Mesothelial cell of epicardium (in vitro differentiated cells): ENCODE data around the gene KRTAP4-16. TPM values are rescaled to one million over a fixed set of nuclear protein-coding genes. Genes with fewer than 3 reads are reported as not detected.
A peak's percentile ranks its signal among the peaks of the same experiment; 100 is the strongest.
"Not testable (repeated sequence)": the region's sequence is repeated elsewhere in the genome, so short reads cannot be mapped to it uniquely, and the experiment has no call there.

Source experiments
- DNase-seq, 2 experiments: peaks; one replicate each; pipeline ENCODE4 v3.0.0; 2021; ENCODE audit warnings: low spot score in 2 of 2; ENCODE audit not compliant: unreplicated experiment in 2 of 2
- H3K27ac Mint-ChIP-seq: 2 replicates; pipeline ENCODE4 v1.8.0; 2021; ENCODE audit warnings: mixed read lengths
- H3K27me3 Mint-ChIP-seq: 2 replicates; pipeline ENCODE4 v1.8.0; 2021; ENCODE audit warnings: low read depth, mixed read lengths
- H3K36me3 Mint-ChIP-seq: 2 replicates; pipeline ENCODE4 v1.8.0; 2021; ENCODE audit warnings: mixed read lengths
- H3K4me1 Mint-ChIP-seq: 2 replicates; pipeline ENCODE4 v1.8.0; 2021; ENCODE audit warnings: mixed read lengths
- H3K4me3 Mint-ChIP-seq: 2 replicates; pipeline ENCODE4 v1.8.0; 2021; ENCODE audit warnings: mild to moderate bottlenecking, moderate library complexity, mixed read lengths
- H3K9me3 Mint-ChIP-seq: 2 replicates; pipeline ENCODE4 v1.8.0; 2021; ENCODE audit warnings: mixed read lengths
- CTCF ChIP-seq: fragments of 200-600 bp; sonication (generic); IDR thresholded peaks from one replicate; pipeline ENCODE4 v1.5.0; 2021; ENCODE audit warnings: antibody characterized with exemption; ENCODE audit not compliant: unreplicated experiment
- total RNA-seq: library from RNA; stranded (reverse); gene quantifications from 3 replicates; pipeline ENCODE4 v1.2.1, GENCODE V29; 2021

Gene KRTAP4-16
- total RNA-seq, 1 donor from 2014 or later = not detected

GRCh38 chr17:41145261-41145660 lies 43.3 kb upstream of the KRTAP4-16 start:
- Mint-ChIP-seq H3K27ac (peak overlapping the region; percentile 32), H3K36me3 (peaks cover 16% of the 10 kb centered on the region), H3K9me3 (peaks cover 29% of the 10 kb centered on the region), H3K27me3 (no peaks in the 10 kb centered on the region), H3K4me3 (no peak overlapping the region), H3K4me1 (peaks cover 26% of the 10 kb centered on the region)
- TF ChIP-seq CTCF = no peak
- DNase-seq = no peak

GRCh38 chr17:41144846-41145245 lies 42.8 kb upstream of the KRTAP4-16 start:
- DNase-seq = no peak
- Mint-ChIP-seq H3K27ac (peak overlapping the region; percentile 32), H3K9me3 (peaks cover 29% of the 10 kb centered on the region), H3K36me3 (peaks cover 16% of the 10 kb centered on the region), H3K27me3 (no peaks in the 10 kb centered on the region), H3K4me1 (peaks cover 26% of the 10 kb centered on the region), H3K4me3 (no peak overlapping the region)
- no peak for TF ChIP-seq CTCF

- peaks cover 58% of the 10 kb centered on the region for H3K9me3 Mint-ChIP-seq
- H3K4me1 Mint-ChIP-seq = peaks cover 10% of the 10 kb centered on the region
- DNase-seq = no peak
- H3K27me3 Mint-ChIP-seq = no peaks in the 10 kb centered on the region
- H3K4me3 Mint-ChIP-seq = no peak overlapping the region
- no peak overlapping the region for H3K27ac Mint-ChIP-seq
- peaks cover 29% of the 10 kb centered on the region for H3K36me3 Mint-ChIP-seq
- no peak for TF ChIP-seq CTCF
Measured at GRCh38 chr17:41141361-41141760, 39.4 kb upstream of the KRTAP4-16 start.

- no peak for DNase-seq
- Mint-ChIP-seq H3K36me3 (peaks cover 29% of the 10 kb centered on the region), H3K27me3 (no peaks in the 10 kb centered on the region), H3K4me1 (peaks cover 4% of the 10 kb centered on the region), H3K9me3 (peaks cover 64% of the 10 kb centered on the region), H3K27ac (no peak within 1 kb of the TSS), H3K4me3 (no peak within 1 kb of the TSS)
- TF ChIP-seq CTCF = no peak
Measured at GRCh38 chr17:41140360-41141131, 38.5 kb upstream of the KRTAP4-16 start, which contains the start of gene KRTAP4-6. KRTAP4-6 (minus strand) TSS chr17:41140544; CDS start chr17:41140487, 57 bp downstream.

GRCh38 chr17:41139865-41140264 lies 37.9 kb upstream of the KRTAP4-16 start:
- DNase-seq = not testable (repeated sequence)
- H3K9me3 Mint-ChIP-seq = peaks cover 64% of the 10 kb centered on the region

GRCh38 chr17:41133880-41134735 lies 32.1 kb upstream of the KRTAP4-16 start:
- no peak for TF ChIP-seq CTCF
- Mint-ChIP-seq H3K36me3 (peaks cover 9% of the 10 kb centered on the region), H3K27ac (peak overlapping the region; percentile 63), H3K4me1 (no peaks in the 10 kb centered on the region), H3K27me3 (no peaks in the 10 kb centered on the region), H3K4me3 (no peak overlapping the region), H3K9me3 (peaks cover 37% of the 10 kb centered on the region)
- no peak for DNase-seq

More at GRCh38 chr17:41139865-41140264, 37.9 kb upstream of the KRTAP4-16 start:
- not testable (repeated sequence) for H3K27me3 Mint-ChIP-seq, H3K4me3 Mint-ChIP-seq, H3K4me1 Mint-ChIP-seq, H3K27ac Mint-ChIP-seq
- H3K36me3 Mint-ChIP-seq = peaks cover 27% of the 10 kb centered on the region
